Panc1 (cell line): ENCODE measurements around the gene B9D1. TPM values are rescaled to one million over a fixed set of nuclear protein-coding genes. Genes with fewer than 3 reads are reported as not detected.
"Not testable (repeated sequence)": the region's sequence is repeated elsewhere in the genome, so short reads cannot be mapped to it uniquely, and the experiment has no call there.

Source experiments
- ATAC-seq: fragments of 200-7000 bp; cut with Tn5 transposase; 2 replicates; pipeline ENCODE4 v1.9.1; 2020; ENCODE audit warnings: mild to moderate bottlenecking, moderate library complexity
- BruUV-seq: library from RNA; stranded (reverse); fragments of 400-500 nt; replicated peaks from 2 replicates; lab custom pipeline; 2021; lab: Mats Ljungman, UMichigan
- CTCF ChIA-PET: fragments of 300-600 bp; sonication (Branson Sonifier 250); formaldehyde crosslinking; loops from one replicate; lab custom pipeline; 2022; ENCODE audit warnings: antibody characterized with exemption; lab: Charles Lee
- POLR2A ChIA-PET: fragments of 300-600 bp; sonication (Branson Sonifier 250); formaldehyde crosslinking; loops from one replicate; lab custom pipeline; 2022; ENCODE audit warnings: antibody characterized with exemption; lab: Charles Lee
- DNase-seq: peaks from one replicate; pipeline ENCODE4 v3.0.0-alpha.2; 2010; ENCODE audit warnings: low read depth, low spot score
- H3K27ac ChIP-seq: 2 replicates; pipeline ENCODE4 v1.5.1; 2011; ENCODE audit warnings: mild to moderate bottlenecking, low read length, inconsistent platforms
- H3K27me3 ChIP-seq: fragments of 200-500 bp; sonication (Bioruptor generic); 2 replicates; pipeline ENCODE4 v1.6.0; 2014; ENCODE audit warnings: low read length, inconsistent platforms; ENCODE audit not compliant: control insufficient read depth, insufficient read depth
- H3K36me3 ChIP-seq: fragments of 200-500 bp; sonication (Bioruptor generic); 2 replicates; pipeline ENCODE4 v1.5.1; 2014; ENCODE audit warnings: inconsistent platforms, mild to moderate bottlenecking, low read length, moderate library complexity; ENCODE audit not compliant: control insufficient read depth, insufficient read depth
- H3K4me1 ChIP-seq: 2 replicates; pipeline ENCODE4 v1.5.1; 2011; ENCODE audit warnings: inconsistent platforms, mild to moderate bottlenecking, low read length, moderate library complexity; ENCODE audit not compliant: control insufficient read depth, insufficient read depth
- H3K4me3 ChIP-seq, 2 experiments: 2 replicates each; pipeline ENCODE4 v1.5.1; 2011 to 2012; ENCODE audit warnings: low read depth in 2 of 2, low read length in 2 of 2, mild to moderate bottlenecking in 2 of 2, inconsistent platforms in 1 of 2, moderate library complexity in 1 of 2
- H3K9me3 ChIP-seq: fragments of 200-500 bp; sonication (Bioruptor generic); 2 replicates; pipeline ENCODE4 v1.5.1; 2014; ENCODE audit warnings: low read depth, mild to moderate bottlenecking, inconsistent platforms, low read length, moderate library complexity; ENCODE audit not compliant: control insufficient read depth, insufficient read depth
- POLR2AphosphoS5 ChIP-seq: IDR thresholded peaks from 2 replicates; pipeline ENCODE4 v1.6.1; 2012; ENCODE audit warnings: mild to moderate bottlenecking, low read depth, low read length, moderate library complexity
- REST ChIP-seq, 2 experiments: IDR thresholded peaks; 2 replicates each; pipeline ENCODE4 v1.6.1; 2011 to 2012; ENCODE audit warnings: low read depth in 2 of 2, control low read depth in 1 of 2, low read length in 1 of 2, mild to moderate bottlenecking in 1 of 2, moderate library complexity in 1 of 2; ENCODE audit not compliant: insufficient read depth in 1 of 2
- SIN3A ChIP-seq: IDR thresholded peaks from 2 replicates; pipeline ENCODE4 v1.6.1; 2012; ENCODE audit warnings: low read depth, mild to moderate bottlenecking, low read length, moderate library complexity, borderline replicate concordance; ENCODE audit not compliant: insufficient read depth
- TCF7L2 ChIP-seq: IDR thresholded peaks from 2 replicates; pipeline ENCODE4 v1.6.1; 2011; ENCODE audit warnings: mild to moderate bottlenecking, low read depth, low read length, inconsistent platforms
- in situ Hi-C: cut with HindIII; loops from 2 replicates; pipeline ENCODE4 v1.10.0; 2016; ENCODE audit warnings: low sequenced_read_pairs, low pct_unique_long_range_greater_than_20kb
- intact Hi-C: fragments of 100-400 bp; cut with micrococcal nuclease; formaldehyde crosslinking; loops from one replicate; pipeline ENCODE4 v1.10.0; 2022; ENCODE audit not compliant: unreplicated experiment
- total RNA-seq: library from RNA; stranded (reverse); gene quantifications from one replicate; pipeline ENCODE4 v1.2.1, GENCODE V29; 2021; ENCODE audit not compliant: unreplicated experiment
- TF ChIP-seq, protein P1 (sequence below): fragments of 450-650 bp; IDR thresholded peaks from 2 replicates; pipeline ENCODE4 v1.5.1; 2017; ENCODE audit warnings: mild to moderate bottlenecking

Gene B9D1
- total RNA-seq, 1 experiment from 2014 or later = 19.1 TPM

GRCh38 chr17:19354748-19355147 lies 7.8 kb downstream of the B9D1 start:
- TF ChIP-seq TCF7L2 = no peak
- TF ChIP-seq, protein P1, sequence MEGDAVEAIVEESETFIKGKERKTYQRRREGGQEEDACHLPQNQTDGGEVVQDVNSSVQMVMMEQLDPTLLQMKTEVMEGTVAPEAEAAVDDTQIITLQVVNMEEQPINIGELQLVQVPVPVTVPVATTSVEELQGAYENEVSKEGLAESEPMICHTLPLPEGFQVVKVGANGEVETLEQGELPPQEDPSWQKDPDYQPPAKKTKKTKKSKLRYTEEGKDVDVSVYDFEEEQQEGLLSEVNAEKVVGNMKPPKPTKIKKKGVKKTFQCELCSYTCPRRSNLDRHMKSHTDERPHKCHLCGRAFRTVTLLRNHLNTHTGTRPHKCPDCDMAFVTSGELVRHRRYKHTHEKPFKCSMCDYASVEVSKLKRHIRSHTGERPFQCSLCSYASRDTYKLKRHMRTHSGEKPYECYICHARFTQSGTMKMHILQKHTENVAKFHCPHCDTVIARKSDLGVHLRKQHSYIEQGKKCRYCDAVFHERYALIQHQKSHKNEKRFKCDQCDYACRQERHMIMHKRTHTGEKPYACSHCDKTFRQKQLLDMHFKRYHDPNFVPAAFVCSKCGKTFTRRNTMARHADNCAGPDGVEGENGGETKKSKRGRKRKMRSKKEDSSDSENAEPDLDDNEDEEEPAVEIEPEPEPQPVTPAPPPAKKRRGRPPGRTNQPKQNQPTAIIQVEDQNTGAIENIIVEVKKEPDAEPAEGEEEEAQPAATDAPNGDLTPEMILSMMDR = no peak
- ATAC-seq = no peak
- no peak for DNase-seq
- ChIA-PET POLR2A (no interaction called here), CTCF (no interaction called here)
- Histone ChIP-seq H3K9me3 (no peaks in the 10 kb centered on the region), H3K36me3 (no peaks in the 10 kb centered on the region), H3K4me1 (no peaks in the 10 kb centered on the region), H3K4me3 (no peak overlapping the region), H3K27ac (no peak overlapping the region), H3K27me3 (no peaks in the 10 kb centered on the region)
- BruUV-seq = no TSS peak
- in situ Hi-C loops = no loop called here
- intact Hi-C loops = no loop called here

GRCh38 chr17:19353401-19353800 lies 9.1 kb downstream of the B9D1 start:
- H3K4me1 ChIP-seq, DNase-seq, BruUV-seq, H3K27me3 ChIP-seq, CTCF ChIA-PET, H3K27ac ChIP-seq, H3K9me3 ChIP-seq, H3K4me3 ChIP-seq, ATAC-seq, in situ Hi-C loops, POLR2A ChIA-PET, intact Hi-C loops, H3K36me3 ChIP-seq: not testable (repeated sequence)

GRCh38 chr17:19348806-19349205 lies 13.7 kb downstream of the B9D1 start:
- Histone ChIP-seq H3K4me3 (no peak overlapping the region), H3K4me1 (peaks cover 12% of the 10 kb centered on the region), H3K27ac (no peak overlapping the region), H3K27me3 (no peaks in the 10 kb centered on the region), H3K36me3 (no peaks in the 10 kb centered on the region), H3K9me3 (no peaks in the 10 kb centered on the region)
- CTCF ChIA-PET = no interaction called here
- ATAC-seq (no peak), DNase-seq (no peak)
- intact Hi-C loops (no loop called here), in situ Hi-C loops (no loop called here)
- POLR2A ChIA-PET = no interaction called here
- no TSS peak for BruUV-seq
- TF ChIP-seq, protein P1 = no peak
- TF ChIP-seq TCF7L2 (no peak), REST (IDR thresholded peaks at IDR 0.05; ENCODE audit: insufficient read depth in 1 of 2, low read depth in 2 of 2, low read length in 1 of 2) (no peak), SIN3A (no peak), POLR2AphosphoS5 (no peak)
